HG02571 (cell line): Measurements from ENCODE around the gene MAP1A.

Source experiments
- ATAC-seq: cut with Tn5 transposase; IDR thresholded peaks from one replicate; pipeline ENCODE4 v1.9.1; 2021; ENCODE audit warnings: mild to moderate bottlenecking, moderate library complexity; ENCODE audit not compliant: unreplicated experiment

The MAP1A gene

DNA sequence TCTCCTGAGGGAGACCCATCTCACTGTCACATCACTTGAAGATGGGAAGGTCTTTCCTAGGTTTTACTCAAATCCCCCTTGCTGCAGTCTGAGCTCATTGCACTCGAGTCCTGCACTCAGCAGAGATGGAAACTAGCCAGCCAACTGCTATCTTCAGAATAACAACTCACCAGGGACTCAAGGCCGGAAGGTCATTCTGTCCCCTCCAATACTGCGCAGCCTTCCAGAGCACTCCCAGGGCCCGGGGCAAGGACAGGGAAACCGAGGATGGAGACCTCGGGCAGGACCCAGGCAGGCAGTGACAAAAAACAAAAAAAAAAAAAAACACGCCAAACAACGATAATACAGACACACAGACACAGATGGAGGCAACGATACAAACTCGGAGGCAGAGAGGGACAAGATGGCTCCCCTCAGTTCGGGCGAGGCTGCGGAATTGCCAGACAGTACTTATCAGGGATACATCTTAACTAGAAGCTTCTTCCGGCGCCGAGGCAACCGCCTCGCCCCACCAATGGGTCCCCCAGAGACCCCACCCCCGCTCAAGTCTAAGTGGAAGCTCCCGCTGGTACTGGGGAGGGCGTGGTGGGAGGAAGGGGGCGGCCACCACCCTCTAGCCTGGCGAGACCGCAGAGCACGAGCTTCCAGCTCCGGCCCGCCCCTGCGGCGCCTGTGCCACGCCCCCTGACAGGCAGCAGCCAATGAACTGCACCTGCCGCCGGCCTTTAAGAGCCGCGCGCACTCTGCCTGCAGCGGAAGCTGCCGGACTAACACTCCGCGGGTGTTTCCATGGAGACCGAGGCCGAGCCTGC is 7.0 kb upstream of the MAP1A start:
- peak; percentile 96 for ATAC-seq

DNA sequence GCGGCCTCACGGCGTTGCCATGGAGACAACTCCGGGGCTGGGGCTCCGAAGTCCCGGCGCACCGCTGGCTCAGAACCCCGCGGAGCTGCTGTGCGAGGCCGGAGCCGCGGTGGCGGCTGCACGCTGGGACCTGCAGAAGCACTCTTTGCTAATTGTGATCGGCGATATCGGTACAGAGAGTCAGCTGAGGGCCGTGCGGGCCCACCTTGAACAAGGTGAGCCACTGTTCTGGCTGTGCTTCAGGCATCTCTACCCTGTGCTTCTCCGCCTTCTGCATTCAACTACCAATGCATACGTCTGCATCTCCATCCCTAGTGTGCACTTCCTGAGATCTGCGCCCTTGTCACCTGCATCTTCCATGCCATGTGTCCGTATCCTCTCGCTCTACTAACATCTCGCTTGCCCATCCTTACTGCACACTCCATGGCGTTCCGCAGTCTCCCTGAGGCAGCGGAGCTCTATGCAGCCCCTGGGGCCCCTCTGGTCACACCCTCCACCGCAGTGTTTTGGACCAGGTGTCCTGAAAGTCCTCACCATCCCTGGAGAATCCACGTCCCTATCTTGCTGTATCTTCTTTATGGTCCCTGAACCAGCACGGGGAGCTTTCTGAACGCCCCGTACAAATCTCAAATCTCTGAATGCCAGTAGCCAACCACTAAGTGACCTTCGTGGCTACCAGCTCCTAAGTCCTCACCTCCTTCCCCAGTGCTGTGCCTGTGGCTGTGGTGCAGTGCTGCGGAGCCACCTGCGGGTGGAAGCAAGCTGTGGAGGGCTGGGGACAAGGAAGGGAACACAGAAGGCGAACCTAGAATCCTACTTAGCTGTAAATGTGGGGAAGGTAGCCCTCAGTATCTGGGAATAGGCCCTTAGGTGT is 6.2 kb upstream of the MAP1A start:
- no peak for ATAC-seq

GRCh38 chr15:43513550-43513949 is 3.9 kb upstream of the MAP1A start:
- ATAC-seq: no peak

DNA sequence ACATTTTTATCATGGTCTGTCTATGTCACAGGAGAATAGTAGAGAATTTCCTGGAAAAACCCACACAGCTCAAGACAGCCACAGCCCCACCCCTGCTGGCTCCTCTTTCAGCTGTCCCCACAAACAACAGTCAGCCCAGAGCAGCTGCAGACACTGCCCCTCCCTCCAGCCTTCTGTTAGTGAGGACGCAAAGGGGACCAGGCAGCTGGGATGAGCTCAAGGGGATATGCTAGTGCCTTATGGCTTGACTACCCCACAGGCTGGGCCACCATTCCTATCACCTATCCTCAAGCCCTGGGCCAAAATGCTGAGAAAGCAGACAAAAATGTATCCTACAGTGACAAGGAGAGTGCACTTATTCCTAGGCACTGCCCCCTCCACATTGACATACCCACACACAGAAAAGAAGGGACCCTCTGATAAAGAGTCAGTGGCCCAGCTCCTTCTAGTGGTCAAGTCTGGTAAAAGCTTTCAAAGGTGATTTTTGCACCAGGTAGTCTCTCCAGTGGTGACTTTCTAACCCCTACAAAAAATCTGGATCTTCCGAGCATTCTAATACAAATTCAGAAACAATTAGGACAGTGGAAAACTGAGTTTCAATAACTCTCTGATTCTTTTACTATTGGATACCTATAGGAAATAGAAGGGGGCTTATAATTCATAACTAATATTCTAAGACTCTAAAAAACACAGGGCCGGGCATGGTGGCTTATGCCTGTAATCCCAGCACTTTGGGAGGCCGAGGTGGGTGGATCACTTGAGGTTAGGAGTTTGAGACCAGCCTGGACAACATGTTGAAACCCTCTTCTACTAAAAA is 3.0 kb upstream of the MAP1A start:
- ATAC-seq: no peak

DNA sequence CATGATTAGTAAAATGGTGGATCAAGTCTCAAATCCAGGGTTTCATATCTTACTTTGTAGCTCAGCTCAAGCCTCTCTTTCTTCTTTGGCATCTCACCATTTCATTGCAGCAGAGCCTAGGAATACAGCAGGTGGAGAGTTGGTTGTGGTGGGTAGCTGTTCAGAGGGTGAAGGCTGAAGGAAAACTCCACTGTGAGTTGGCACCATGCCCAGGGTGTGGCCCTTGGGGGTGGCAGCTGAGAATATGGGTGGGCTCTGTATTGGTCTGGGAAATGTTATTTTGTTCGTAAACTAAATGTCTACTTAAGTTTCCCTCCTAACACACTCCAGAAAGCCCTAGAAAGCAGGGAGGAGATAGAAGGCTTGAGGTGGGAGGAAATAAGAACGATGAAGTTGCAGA is 1.7 kb upstream of the MAP1A start:
- no peak for ATAC-seq

GRCh38 chr15:43516185-43516584 is 1.2 kb upstream of the MAP1A start:
- ATAC-seq: no peak

DNA sequence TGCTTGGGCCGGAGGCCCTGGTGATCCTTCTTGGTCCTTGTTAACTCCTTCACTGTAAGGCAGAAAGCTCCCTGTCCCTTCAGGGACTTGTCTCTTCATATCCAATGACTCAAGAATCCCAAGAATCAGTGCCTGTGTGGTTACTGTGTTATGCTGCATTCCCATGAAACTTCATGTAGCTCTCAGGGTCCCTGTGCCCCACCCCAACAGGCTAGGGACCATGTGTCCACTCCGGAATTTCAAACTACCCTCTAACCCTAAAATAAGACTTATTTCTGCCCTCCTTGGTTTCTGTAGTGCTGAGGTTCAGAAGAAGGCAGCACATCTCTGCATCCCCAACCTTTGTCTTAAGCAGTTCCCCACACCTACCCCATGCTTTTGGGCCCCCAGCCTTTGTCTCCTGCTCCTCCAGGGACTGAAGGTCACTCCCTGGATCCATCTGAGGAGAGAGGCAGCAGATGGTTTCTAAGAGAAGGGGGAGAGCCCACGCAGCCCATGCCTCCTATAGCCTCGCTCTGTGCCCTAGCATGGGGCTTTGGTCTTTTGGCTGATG is 531 bp upstream of the MAP1A start:
- ATAC-seq: no peak

- no peak for ATAC-seq
Measured at GRCh38 chr15:43518197-43518761, 871 bp downstream of the MAP1A start.

GRCh38 chr15:43519196-43519595 is 1.8 kb downstream of the MAP1A start:
- no peak for ATAC-seq

DNA sequence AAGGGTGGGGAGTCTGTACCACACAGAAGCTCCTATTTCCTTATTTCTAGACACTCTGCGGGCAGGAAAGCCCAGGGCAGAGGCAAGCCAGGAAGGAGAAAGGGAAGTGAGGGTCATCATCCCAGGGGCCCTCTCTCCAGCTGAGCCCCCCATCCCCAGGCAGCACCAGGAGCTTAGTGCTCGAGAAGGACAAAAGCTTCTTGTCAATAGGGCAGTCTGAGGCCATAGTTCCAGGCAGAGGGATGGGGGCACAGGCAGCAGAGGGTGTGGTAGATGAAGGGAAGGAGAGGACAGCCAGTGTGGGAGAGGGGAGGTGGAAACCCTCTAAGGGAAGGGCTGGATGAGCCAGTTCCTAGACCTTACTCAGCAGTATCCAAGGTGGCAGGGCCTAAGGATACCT is 2.7 kb downstream of the MAP1A start:
- ATAC-seq: no peak

- ATAC-seq: no peak
Measured at GRCh38 chr15:43521419-43521818, 4.0 kb downstream of the MAP1A start.

GRCh38 chr15:43522247-43522646 is 4.8 kb downstream of the MAP1A start:
- no peak for ATAC-seq

GRCh38 chr15:43523646-43524045 is 6.2 kb downstream of the MAP1A start:
- ATAC-seq: no peak

GRCh38 chr15:43524254-43524845 is 6.9 kb downstream of the MAP1A start:
- ATAC-seq: no peak

DNA sequence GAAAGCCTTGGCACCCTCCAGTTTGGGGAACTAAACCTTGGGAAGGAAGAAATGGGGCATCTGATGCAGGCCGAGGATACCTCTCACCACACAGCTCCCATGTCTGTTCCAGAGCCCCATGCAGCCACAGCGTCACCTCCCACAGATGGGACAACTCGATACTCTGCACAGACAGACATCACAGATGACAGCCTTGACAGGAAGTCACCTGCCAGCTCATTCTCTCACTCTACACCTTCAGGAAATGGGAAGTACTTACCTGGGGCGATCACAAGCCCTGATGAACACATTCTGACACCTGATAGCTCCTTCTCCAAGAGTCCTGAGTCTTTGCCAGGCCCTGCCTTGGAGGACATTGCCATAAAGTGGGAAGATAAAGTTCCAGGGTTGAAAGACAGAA is 7.7 kb downstream of the MAP1A start:
- ATAC-seq: no peak

GRCh38 chr15:43526261-43526930 is 9.0 kb downstream of the MAP1A start:
- no peak for ATAC-seq

GRCh38 chr15:43527016-43527801 is 9.8 kb downstream of the MAP1A start:
- ATAC-seq: no peak

DNA sequence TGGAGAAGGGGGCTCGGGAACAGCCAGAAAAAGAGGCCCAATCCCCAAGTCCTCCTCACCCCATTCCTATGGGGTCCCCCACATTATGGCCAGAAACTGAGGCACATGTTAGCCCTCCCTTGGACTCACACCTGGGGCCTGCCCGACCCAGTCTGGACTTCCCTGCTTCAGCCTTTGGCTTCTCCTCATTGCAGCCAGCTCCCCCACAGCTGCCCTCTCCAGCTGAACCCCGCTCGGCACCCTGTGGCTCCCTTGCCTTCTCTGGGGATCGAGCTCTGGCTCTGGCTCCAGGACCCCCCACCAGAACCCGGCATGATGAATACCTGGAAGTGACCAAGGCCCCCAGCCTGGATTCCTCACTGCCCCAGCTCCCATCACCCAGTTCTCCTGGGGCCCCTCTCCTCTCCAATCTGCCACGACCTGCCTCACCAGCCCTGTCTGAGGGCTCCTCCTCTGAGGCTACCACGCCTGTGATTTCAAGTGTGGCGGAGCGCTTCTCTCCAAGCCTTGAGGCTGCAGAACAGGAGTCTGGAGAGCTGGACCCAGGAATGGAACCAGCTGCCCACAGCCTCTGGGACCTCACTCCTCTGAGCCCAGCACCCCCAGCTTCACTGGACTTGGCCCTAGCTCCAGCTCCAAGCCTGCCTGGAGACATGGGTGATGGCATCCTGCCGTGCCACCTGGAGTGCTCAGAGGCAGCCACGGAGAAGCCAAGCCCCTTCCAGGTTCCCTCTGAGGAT is 10.6 kb downstream of the MAP1A start:
- ATAC-seq: no peak
